GM19463 (cell line): ENCODE results near the gene FABP3.
A peak's percentile ranks its signal among the peaks of the same experiment; 100 is the strongest.
"Not testable (repeated sequence)": the region's sequence is repeated elsewhere in the genome, so short reads cannot be mapped to it uniquely, and the experiment has no call there.

Source experiments
- ATAC-seq: cut with Tn5 transposase; IDR thresholded peaks from one replicate; pipeline ENCODE4 v1.9.1; 2021; ENCODE audit warnings: mild to moderate bottlenecking, moderate library complexity; ENCODE audit not compliant: unreplicated experiment

Gene FABP3

DNA sequence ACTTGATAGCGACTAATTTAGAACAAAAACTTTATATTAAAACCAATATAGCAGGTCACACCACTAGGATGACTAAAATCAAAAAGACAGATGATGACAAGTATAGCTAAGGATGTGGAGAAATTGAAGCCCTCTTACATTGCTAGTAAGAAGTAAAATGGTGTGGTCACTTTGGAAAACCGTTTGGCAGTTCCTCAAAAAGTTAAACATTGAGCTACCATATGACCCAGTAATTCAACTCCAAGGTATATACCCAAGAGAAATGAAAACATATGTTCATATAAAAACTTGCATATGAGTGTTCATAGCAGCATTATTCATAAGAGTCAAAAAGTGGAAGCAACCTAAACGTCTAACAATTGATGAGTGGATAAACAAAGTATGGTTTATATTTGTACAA is 27.1 kb upstream of the FABP3 start:
- no peak for ATAC-seq

DNA sequence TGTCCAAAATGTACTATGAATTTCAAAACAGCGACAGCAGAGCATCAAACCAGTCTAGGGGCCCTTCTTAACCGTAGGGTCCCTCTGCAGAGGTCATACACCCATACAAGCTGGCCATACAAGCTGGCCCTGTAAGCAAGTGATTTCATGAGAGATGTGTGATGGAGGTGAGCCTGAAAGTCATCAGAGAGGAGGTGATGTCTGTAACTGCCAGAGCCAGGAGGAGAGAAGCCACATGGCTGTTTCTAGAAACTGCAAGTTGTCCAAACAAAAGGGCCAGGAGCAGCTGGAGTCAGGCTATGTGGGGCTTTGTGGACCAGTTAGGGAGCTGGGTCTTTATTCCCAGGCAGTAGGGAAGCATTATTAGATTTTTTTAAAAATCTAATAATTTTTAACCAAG is 25.4 kb upstream of the FABP3 start:
- ATAC-seq = no peak

DNA sequence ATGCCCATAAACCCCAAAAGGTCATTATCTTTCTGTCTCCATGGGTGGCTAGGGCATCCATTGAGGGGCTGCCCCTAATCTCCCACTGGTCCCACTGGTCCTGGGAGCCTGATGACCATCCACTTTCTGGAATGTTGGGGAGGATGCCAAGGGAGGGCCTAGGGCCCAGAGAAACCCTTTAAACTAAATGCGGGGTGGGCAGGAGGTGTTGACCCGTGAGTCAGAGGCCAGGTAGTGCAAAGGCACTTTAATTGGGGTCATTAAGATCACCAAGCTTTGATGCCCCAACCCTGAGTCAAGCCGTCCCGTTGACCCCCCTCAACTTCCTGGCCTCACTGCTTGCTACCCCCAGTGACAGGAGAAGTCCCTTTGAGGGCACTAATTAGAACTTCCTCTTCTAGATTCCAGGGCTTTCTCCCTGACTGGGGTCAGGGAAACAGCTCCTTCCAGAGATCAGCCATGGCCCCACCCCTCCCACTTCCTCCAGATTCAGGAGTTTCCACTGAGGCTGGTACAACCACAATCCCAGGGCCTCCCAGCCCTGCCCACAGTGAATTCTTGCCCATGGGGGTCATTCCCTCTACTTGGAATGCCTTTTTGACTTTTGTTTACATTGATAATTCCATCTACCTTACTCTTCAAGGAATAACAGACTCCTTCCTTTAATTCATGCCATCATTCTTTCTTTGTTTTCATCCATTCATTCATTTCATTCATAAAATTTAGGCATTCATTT is 24.7 kb upstream of the FABP3 start:
- no peak for ATAC-seq

DNA sequence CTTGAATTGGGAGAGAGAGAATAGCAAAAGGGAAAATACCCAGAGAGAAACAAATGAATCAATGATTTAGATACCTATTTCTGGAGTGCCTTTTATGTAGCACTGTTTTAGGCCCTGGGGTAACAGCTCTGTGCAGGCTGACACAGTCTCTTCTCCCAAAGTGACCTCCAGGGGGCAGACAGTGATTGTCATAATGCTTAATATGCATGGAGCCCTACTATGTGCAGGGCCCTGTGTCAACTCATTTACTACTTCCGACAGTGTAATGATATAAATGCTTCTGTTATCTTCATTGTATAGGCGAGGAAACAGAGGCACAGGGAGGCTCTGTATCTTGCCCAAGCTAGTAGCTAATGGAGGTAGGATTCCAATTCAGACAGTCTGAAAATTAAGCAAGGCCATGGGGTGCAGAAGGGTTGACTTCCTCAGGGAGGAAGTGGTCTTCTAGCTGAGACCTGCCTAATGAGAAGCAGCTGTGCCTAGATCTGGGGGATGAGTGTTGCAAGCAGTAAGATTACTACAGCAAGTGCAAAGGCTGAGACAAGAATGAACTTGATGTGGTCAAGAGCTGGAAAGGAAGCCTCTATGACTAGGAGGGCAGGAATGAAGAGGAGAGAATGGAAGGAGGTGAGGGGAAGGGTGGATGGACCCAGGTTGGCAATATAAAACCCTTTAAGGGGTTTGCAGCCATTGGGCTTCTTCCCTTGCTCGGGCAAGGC is 23.9 kb upstream of the FABP3 start:
- ATAC-seq = no peak

DNA sequence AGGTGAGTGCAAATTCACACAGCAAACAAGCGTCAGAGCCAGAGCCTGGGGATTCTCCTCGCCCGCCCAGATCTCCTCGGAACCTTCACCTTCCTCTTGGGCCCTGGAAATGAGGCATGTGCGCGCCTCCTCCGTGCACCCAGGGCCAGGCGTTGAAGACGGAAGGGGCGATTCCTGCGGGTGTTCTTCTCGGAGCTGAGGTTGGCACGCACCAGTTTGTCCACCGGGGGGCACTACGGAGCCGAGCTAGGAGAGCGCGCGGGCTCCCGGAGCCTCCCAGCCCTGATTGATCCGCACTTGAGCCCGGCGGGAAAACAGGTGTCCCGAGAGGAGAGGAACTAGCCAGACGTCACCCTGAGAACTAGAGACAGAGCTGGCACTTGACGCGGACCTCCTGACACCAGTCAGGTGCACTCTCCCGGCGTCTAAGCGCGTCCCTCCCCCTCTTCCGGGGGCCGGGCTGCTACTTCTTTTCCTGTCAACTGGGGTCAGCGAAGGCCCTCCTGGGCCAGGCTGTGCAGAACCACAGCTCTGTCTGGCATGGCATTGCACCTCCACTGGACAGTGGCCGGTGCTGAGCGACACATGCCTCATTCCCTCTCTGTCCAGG is 21.8 kb upstream of the FABP3 start:
- ATAC-seq = peak; percentile 74

DNA sequence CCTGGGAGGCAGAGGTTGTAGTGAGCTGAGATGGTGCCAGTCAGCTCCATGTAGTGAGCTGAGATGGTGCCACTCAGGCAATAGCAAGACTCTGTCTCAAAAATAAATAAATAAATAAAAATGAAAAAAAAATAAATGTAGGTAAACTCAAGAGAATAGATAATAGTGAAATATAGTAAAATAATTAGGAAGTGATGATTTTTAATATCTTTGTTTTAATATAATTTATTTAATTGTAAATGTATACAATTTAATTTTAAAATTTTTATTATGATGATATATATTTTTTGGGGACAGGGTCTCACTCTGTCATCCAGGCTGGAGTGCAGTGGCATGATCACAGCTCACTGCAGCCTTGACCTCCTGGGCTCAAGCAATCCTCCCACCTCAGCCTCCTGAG is 20.6 kb upstream of the FABP3 start:
- ATAC-seq = no peak

DNA sequence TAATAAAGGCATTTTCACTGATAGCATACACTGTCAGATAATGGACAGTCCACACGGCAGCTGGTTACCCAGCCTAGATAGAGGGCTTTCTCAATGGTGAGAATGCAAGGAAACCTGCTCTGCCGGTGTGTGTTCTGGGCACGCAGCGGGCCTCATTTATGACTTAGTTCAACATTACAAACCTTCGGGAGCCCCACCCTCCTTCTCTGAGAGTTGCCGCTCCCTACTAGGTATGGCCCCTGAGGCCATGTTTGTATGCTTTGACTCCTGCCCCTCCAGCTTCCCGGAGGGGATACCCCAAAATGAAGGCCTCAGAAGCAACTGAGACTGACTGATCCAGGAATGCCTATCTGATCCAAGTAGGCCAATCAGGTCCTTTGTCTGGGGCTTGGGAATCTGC is 17.2 kb upstream of the FABP3 start:
- ATAC-seq = no peak

DNA sequence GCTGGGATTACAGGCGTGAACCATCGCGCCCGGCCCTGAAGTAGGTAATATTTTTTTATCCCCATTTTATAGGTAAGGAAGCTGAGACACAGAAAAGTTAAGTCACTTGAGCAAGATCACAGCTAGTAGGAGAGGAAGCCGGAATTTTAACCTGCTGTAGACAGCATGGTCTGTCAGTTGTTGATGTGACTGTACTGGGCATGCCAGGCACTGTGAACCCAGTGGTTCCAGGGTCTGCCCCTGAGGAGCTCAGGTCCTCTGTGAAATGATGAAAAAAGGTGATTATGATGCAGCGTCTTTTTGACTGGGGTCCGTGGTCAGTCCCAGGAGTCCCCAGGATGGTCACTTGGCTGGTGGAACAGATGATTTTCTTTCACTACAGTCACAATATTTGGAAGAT is 16.7 kb upstream of the FABP3 start:
- no peak for ATAC-seq

DNA sequence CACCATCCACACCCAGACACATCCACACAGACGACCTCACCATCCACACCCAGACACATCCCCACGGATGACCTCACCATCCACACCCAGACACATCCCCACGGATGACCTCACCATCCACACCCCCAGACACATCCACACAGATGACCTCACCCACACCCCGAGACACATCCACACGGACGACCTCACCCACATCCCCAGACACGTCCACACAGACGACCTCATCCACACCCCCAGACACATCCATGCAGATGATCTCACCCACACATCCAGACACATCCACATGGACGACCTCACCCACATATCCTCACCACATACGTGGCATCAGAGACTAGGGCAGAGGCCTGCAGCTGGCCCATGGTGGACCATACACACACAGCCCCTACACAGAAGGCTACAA is 14.7 kb upstream of the FABP3 start:
- ATAC-seq = no peak

DNA sequence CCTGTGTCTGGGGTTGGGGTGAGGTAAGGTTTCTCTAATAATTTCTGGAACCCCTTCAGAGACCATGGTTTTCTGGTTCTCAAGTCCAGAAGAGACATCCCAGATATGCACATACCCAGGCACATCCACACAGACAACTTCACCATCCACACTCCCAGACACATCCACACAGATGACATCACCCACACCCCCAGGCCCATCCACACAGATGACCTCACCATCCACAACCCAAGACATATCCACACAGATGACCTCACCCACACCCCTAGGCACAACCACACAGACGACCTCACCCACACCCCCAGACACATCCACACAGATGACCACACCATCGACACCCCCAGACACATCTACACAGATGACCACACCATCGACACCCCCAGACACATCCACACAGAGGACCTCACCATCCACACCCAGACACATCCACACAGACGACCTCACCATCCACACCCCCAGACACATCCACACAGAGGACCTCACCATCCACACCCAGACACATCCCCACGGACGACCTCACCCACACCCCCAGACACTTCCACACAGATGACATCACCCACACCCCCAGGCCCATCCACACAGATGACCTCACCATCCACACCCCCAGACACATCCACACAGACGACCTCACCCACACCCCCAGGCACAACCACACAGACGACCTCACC is 13.8 kb upstream of the FABP3 start:
- ATAC-seq = not testable (repeated sequence)

DNA sequence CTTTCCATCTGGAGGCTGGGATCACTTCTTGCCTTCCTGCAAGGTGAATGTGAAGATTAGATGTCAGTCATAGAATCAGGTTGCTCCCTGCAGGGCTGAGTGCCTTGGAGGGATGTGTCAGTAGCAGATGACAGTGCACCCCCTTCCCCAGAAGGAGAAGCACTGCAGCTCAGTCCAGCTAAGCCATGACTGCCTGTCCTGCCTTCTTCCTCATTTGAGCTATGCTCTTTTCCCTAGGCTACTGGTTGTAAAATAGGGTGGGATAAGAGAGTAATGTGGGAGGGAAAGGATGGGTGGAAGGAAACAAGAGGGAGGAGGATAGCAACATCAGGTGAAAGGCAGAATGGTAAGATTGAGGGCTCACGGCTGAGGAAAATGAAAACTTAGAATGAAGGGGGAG is 11.1 kb upstream of the FABP3 start:
- ATAC-seq = no peak

DNA sequence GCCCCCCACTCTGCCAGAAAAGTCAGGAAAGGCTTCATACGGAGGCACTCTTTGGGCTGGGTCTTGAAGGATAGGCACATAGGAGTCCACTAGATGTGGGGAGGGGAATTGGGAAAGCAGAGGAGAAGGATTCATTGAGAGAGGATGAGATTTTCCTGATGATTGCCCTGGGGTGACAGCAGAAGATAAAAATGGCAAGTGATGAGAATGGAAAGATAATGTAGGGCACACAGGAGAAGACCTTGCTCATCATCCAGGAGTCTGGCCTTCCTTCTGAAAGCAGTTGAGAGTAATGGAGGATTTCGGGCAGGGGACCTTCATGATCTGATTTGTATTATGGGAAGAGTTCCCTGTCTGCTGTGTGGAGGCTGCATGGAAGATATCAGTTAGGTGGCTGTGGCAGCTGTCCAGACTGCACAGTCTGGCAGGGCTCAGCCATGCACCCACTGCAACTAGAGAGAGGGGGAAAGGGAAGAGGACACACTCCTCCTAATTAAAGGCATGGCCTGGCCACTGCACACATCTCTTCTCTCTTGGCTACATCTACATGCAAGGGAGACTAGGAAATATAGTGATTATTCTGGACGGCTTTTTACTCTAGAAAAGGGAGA is 9.6 kb upstream of the FABP3 start:
- no peak for ATAC-seq

DNA sequence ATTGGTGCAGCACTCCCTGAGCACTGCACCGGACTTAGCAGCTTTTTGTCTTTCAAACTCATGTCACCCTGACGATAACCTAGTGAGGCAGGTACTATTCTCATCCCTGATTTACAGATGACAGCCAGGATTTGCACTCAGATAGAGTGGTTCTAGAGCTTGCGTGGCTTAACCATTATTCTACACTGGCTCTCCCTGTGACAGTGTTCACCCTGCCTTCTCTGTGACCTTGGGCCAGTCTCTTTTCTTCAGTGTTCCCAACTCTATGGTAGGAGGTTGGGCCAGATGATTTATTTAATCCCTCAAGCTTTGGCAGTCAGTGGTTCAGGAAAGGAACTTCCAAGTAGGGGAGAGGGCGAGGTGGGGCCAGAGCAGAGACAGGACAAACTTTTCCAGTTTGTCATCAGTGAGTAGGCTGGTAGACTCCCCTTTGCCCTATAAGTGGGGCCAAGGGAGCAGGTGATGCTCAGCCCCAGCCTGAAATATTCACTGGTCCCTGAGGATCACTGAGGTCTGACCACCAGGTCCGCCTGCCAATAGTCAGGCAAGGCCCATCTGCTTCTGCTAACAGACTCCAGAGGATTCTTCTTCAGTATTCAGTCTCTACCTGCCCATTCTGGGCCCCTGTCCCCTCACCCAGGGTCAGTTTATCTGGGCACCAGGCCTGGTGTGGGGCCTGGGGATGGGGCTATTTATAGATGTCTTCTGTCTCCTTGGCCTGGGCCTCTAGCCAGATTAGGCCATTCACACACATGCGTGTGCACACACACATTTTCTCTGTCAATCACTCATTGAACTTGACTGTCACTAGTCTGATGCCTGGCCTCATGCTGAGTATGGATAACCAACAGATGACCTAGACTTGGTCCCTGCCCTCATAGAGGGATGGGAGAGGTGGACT is 8.8 kb upstream of the FABP3 start:
- ATAC-seq = no peak

DNA sequence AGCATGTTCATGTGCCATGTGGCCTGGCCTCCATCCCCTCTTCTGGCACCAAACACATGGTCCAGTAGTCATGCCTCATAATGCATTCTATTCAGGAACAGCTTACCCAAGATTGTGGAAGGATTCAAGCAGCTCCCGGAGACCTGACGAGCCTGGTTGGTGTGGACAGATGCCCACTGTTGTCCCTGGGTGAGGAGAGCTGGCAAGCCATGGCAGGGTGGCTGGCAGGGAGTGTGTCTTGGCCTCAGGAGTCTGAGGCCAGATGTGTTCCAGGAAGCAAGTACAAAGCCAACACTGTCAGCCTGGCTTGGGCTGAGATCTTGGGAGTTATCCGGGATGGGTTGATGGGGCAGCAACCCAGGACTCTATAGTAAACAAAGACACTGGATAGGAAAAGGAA is 7.3 kb upstream of the FABP3 start:
- ATAC-seq = no peak

DNA sequence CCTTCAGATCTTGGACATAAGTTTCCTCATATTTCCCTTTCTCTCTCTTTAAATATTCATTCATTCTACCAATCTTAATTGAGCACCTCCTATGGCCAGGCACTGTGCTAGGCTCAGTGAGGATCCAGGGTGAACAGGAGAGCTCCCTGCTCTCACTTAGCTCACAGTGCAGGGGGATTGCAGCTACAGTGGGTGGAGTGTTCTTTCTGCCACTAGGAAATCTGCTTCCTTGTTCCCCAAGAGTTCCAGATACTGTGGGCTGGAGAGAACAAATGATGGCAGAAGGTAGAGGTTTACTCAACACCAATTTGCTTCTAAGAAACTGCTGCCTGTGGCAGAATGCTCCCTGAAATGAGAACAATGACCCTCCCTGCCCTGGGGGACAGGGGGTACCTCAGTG is 5.1 kb upstream of the FABP3 start:
- ATAC-seq = no peak

DNA sequence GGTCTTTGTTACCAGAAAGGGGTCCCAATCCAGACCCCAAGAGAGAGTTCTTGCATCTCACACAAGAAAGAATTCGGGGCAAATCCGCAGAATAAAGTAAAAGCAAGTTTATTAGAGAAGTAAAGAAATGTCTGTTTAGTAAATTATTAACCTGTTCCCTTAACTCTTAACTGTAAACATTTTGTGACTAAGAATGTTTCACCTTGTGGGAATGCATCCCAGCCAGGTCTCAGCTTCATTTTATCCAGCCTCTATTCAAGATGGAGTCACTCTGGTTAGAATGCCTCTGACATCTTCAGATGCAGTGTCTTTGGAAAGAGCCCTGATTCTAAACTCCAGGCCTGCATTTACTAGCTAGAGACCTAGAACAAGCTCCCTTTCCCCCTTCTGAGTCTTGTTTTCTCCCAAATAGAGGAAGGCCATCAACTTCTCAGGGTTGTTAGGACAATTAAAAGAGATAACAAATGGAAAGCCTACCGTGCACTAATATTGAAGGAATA is 4.5 kb upstream of the FABP3 start:
- ATAC-seq = no peak

DNA sequence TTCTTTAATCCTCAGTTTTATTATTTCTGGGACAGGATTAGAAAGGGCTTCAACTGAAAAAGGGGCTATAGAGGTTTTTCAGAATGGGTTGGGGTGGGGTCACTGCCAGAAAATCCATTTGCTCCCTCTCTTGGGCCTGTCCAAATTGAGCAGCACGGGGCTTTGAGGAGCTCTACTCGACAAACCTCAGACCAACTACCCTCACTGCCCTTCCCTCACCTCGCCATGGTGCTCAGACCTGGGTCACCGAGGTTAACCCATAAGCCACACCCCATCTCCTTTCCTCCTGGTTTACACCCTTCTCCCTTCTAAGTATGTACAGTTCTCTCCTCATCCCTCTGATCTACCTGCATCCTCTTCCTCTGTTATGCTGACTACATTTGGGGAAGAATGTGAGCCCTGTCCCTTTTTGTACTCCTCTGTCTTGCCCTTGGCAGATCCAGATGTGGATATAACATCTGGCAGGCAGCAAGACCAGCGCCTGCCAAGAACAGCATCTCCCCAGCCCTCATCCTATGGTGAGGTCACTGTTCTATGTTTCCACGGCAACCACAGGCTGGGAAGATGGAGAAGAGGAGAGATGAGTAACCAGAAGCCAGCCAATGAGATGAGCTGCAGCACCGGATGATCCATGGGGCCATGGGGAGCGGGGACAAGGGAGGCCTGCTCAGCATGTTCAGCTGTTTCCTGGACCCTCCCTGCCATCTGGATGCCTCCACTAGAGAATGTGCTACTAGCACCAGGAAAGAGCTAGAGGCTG is 3.7 kb upstream of the FABP3 start:
- ATAC-seq = no peak

DNA sequence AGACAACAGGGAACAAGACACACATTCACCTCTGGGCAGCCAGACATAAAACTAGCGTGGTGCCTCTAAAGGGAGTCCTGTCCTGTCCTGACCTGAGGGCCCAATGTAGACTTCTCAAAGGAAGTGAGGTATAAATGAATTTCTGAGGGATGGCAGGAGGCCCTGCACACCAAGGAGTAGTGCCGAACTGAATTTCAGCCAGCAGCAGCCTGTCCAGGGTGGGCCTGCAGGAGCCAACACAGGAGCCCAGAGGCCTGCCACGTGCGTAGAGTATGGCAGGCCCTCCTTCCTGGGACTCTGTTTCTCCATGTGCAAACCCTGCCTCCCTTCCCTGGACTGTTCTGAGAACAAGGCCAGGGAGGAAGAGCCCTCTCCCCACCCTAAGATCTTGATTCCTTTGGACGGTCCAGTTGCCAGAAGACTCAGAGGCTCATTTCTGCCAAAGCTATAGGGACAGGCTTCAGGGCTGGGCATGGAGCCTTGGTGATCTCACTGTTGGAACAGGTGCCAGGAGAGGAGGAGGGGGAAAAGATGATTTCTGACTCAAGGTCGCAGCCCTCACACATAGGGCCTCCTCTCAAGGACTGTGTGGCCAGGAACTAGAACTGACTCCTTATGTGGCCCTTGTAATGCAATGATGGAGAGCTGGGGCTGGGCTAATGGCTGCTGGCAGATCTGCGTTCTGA is 1.8 kb upstream of the FABP3 start:
- no peak for ATAC-seq
